ENCODE results near the gene ZNF311.

ZNF311 gene

GRCh38 chr6:29017428-29017802 lies 12.3 kb upstream of the ZNF311 start:
- no peak overlapping the region for H3K4ac ChIP-seq (ENCODE audit: low read depth in 1 of 2, low read length in 2 of 2)
- H2AK5ac ChIP-seq (ENCODE audit: low read length, severe bottlenecking) = no peak overlapping the region
- WGBS = 18% methylated on average over 1 of the region's 3 CpGs
- H4K8ac ChIP-seq (ENCODE audit: low read length) = no peak overlapping the region
- H3K4me3 ChIP-seq (ENCODE audit: insufficient read depth in 1 of 2, low read depth in 1 of 2, low read length in 2 of 2) = peak overlapping the region in 1 of 2 experiments; percentile 95
- no peak overlapping the region for H4K91ac ChIP-seq (ENCODE audit: low read length)
- H3K27ac ChIP-seq (ENCODE audit: low read length, poor library complexity, severe bottlenecking) = no peak overlapping the region
- no peak overlapping the region for H3K4me2 ChIP-seq (ENCODE audit: low read length, poor library complexity, severe bottlenecking)
- H2BK15ac ChIP-seq (ENCODE audit: low read depth, poor library complexity, severe bottlenecking) = no peak overlapping the region
- no peak for DNase-seq
- no peak overlapping the region for H3K9ac ChIP-seq (ENCODE audit: low read length)
- no peaks in the 10 kb centered on the region for H3K4me1 ChIP-seq (ENCODE audit: control insufficient read depth, insufficient read depth, low read depth, low read length)
- no peak overlapping the region for H3K18ac ChIP-seq (ENCODE audit: low read depth in 1 of 2, low read length in 2 of 2)
- H3K36me3 ChIP-seq (ENCODE audit: control insufficient read depth in 1 of 2, insufficient read depth in 2 of 2, low read depth in 1 of 2, low read length in 2 of 2) = no peaks in the 10 kb centered on the region
- H2BK5ac ChIP-seq (ENCODE audit: low read depth, low read length, poor library complexity, severe bottlenecking) = no peak overlapping the region
- no peak overlapping the region for H2AFZ ChIP-seq (ENCODE audit: low read depth, low read length)
- H3K79me1 ChIP-seq (replicated peaks; ENCODE audit: low read length, poor library complexity, severe bottlenecking) = no peaks in the 10 kb centered on the region
- no peak overlapping the region for H3K23ac ChIP-seq (ENCODE audit: low read length in 2 of 2)
- peaks cover 6 to 27% of the 10 kb centered on the region in 2 experiments for H3K27me3 ChIP-seq (ENCODE audit: control insufficient read depth in 1 of 2, insufficient read depth in 1 of 2, low read length in 2 of 2)
- H3K14ac ChIP-seq (ENCODE audit: low read length in 2 of 2) = no peak overlapping the region
- H2BK120ac ChIP-seq (ENCODE audit: low read depth, low read length) = no peak overlapping the region
- H2BK12ac ChIP-seq (ENCODE audit: low read length in 2 of 2) = no peak overlapping the region
- H3K9me3 ChIP-seq (ENCODE audit: control insufficient read depth, low read length) = no peaks in the 10 kb centered on the region

- no peaks in the 10 kb centered on the region for H3K4me1 ChIP-seq (ENCODE audit: control insufficient read depth, insufficient read depth, low read depth, low read length)
- H3K36me3 ChIP-seq (ENCODE audit: control insufficient read depth in 1 of 2, insufficient read depth in 2 of 2, low read depth in 1 of 2, low read length in 2 of 2) = no peaks in the 10 kb centered on the region
- H2BK12ac ChIP-seq (ENCODE audit: low read length in 2 of 2) = no peak overlapping the region
- peak; percentile 80 for DNase-seq
- no peak overlapping the region for H3K4ac ChIP-seq (ENCODE audit: low read depth in 1 of 2, low read length in 2 of 2)
- no peak overlapping the region for H2BK5ac ChIP-seq (ENCODE audit: low read depth, low read length, poor library complexity, severe bottlenecking)
- H4K91ac ChIP-seq (ENCODE audit: low read length) = no peak overlapping the region
- H3K23ac ChIP-seq (ENCODE audit: low read length in 2 of 2) = no peak overlapping the region
- peaks cover 0 to 25% of the 10 kb centered on the region in 2 experiments for H3K27me3 ChIP-seq (ENCODE audit: control insufficient read depth in 1 of 2, insufficient read depth in 1 of 2, low read length in 2 of 2)
- WGBS = 2% methylated on average over 40 of the region's 41 CpGs
- peak overlapping the region; percentile 94 for H3K4me2 ChIP-seq (ENCODE audit: low read length, poor library complexity, severe bottlenecking)
- H2AK5ac ChIP-seq (ENCODE audit: low read length, severe bottlenecking) = no peak overlapping the region
- no peak overlapping the region for H2BK15ac ChIP-seq (ENCODE audit: low read depth, poor library complexity, severe bottlenecking)
- no peaks in the 10 kb centered on the region for H3K9me3 ChIP-seq (ENCODE audit: control insufficient read depth, low read length)
- peak overlapping the region in 1 of 2 experiments; percentile 65 for H3K14ac ChIP-seq (ENCODE audit: low read length in 2 of 2)
- peak overlapping the region; percentile 98 for H2AFZ ChIP-seq (ENCODE audit: low read depth, low read length)
- H3K27ac ChIP-seq (ENCODE audit: low read length, poor library complexity, severe bottlenecking) = no peak overlapping the region
- peak overlapping the region; percentile 45 to 95 for H3K4me3 ChIP-seq (ENCODE audit: insufficient read depth in 1 of 2, low read depth in 1 of 2, low read length in 2 of 2)
- H3K18ac ChIP-seq (ENCODE audit: low read depth in 1 of 2, low read length in 2 of 2) = peak overlapping the region in 1 of 2 experiments; percentile 73
- H4K8ac ChIP-seq (ENCODE audit: low read length) = no peak overlapping the region
- peak overlapping the region; percentile 75 for H3K9ac ChIP-seq (ENCODE audit: low read length)
- H3K79me1 ChIP-seq (replicated peaks; ENCODE audit: low read length, poor library complexity, severe bottlenecking) = no peaks in the 10 kb centered on the region
- H2BK120ac ChIP-seq (ENCODE audit: low read depth, low read length) = no peak overlapping the region
These were observed 11.7 kb upstream of the ZNF311 start for GRCh38 chr6:29016559-29017427.

- Histone ChIP-seq H3K18ac (ENCODE audit: low read depth in 1 of 2, low read length in 2 of 2) (no peak overlapping the region), H3K4me1 (ENCODE audit: control insufficient read depth, insufficient read depth, low read depth, low read length) (no peaks in the 10 kb centered on the region), H3K27me3 (ENCODE audit: control insufficient read depth in 1 of 2, insufficient read depth in 1 of 2, low read length in 2 of 2) (peaks cover 0 to 25% of the 10 kb centered on the region in 2 experiments), H3K9me3 (ENCODE audit: control insufficient read depth, low read length) (no peaks in the 10 kb centered on the region), H3K14ac (ENCODE audit: low read length in 2 of 2) (no peak overlapping the region), H2BK15ac (ENCODE audit: low read depth, poor library complexity, severe bottlenecking) (no peak overlapping the region), H3K36me3 (ENCODE audit: control insufficient read depth in 1 of 2, insufficient read depth in 2 of 2, low read depth in 1 of 2, low read length in 2 of 2) (no peaks in the 10 kb centered on the region), H2BK5ac (ENCODE audit: low read depth, low read length, poor library complexity, severe bottlenecking) (no peak overlapping the region), H3K9ac (ENCODE audit: low read length) (no peak overlapping the region), H3K23ac (ENCODE audit: low read length in 2 of 2) (no peak overlapping the region), H3K79me1 (replicated peaks; ENCODE audit: low read length, poor library complexity, severe bottlenecking) (no peaks in the 10 kb centered on the region), H2BK12ac (ENCODE audit: low read length in 2 of 2) (no peak overlapping the region), H2AK5ac (ENCODE audit: low read length, severe bottlenecking) (no peak overlapping the region), H4K91ac (ENCODE audit: low read length) (no peak overlapping the region), H4K8ac (ENCODE audit: low read length) (no peak overlapping the region), H3K4me2 (ENCODE audit: low read length, poor library complexity, severe bottlenecking) (no peak overlapping the region), H2AFZ (ENCODE audit: low read depth, low read length) (no peak overlapping the region), H3K4ac (ENCODE audit: low read depth in 1 of 2, low read length in 2 of 2) (no peak overlapping the region), H2BK120ac (ENCODE audit: low read depth, low read length) (no peak overlapping the region), H3K4me3 (ENCODE audit: insufficient read depth in 1 of 2, low read depth in 1 of 2, low read length in 2 of 2) (peak overlapping the region in 1 of 2 experiments; percentile 61), H3K27ac (ENCODE audit: low read length, poor library complexity, severe bottlenecking) (no peak overlapping the region)
- WGBS = 97% methylated on average over 78 of the region's 79 CpGs
- DNase-seq = no peak
These were observed 9.9 kb upstream of the ZNF311 start for GRCh38 chr6:29014729-29015608.

GRCh38 chr6:29011276-29011734 lies 6.2 kb upstream of the ZNF311 start:
- H3K79me1 ChIP-seq (replicated peaks; ENCODE audit: low read length, poor library complexity, severe bottlenecking) = no peaks in the 10 kb centered on the region
- peak; percentile 53 for DNase-seq

More at GRCh38 chr6:29011276-29011734, 6.2 kb upstream of the ZNF311 start:
- Histone ChIP-seq H3K14ac (ENCODE audit: low read length in 2 of 2) (no peak overlapping the region), H2AFZ (ENCODE audit: low read depth, low read length) (peak overlapping the region; percentile 97), H2BK5ac (ENCODE audit: low read depth, low read length, poor library complexity, severe bottlenecking) (peak overlapping the region; percentile 44), H3K9ac (ENCODE audit: low read length) (peak overlapping the region; percentile 86), H3K4me2 (ENCODE audit: low read length, poor library complexity, severe bottlenecking) (peak overlapping the region; percentile 94), H4K91ac (ENCODE audit: low read length) (no peak overlapping the region), H2BK120ac (ENCODE audit: low read depth, low read length) (no peak overlapping the region), H3K27me3 (ENCODE audit: control insufficient read depth in 1 of 2, insufficient read depth in 1 of 2, low read length in 2 of 2) (peaks cover 0 to 25% of the 10 kb centered on the region in 2 experiments), H3K4ac (ENCODE audit: low read depth in 1 of 2, low read length in 2 of 2) (no peak overlapping the region), H2BK12ac (ENCODE audit: low read length in 2 of 2) (no peak overlapping the region), H3K36me3 (ENCODE audit: control insufficient read depth in 1 of 2, insufficient read depth in 2 of 2, low read depth in 1 of 2, low read length in 2 of 2) (no peaks in the 10 kb centered on the region), H3K27ac (ENCODE audit: low read length, poor library complexity, severe bottlenecking) (no peak overlapping the region), H2BK15ac (ENCODE audit: low read depth, poor library complexity, severe bottlenecking) (no peak overlapping the region), H3K18ac (ENCODE audit: low read depth in 1 of 2, low read length in 2 of 2) (peak overlapping the region in 1 of 2 experiments; percentile 24), H2AK5ac (ENCODE audit: low read length, severe bottlenecking) (no peak overlapping the region), H3K4me1 (ENCODE audit: control insufficient read depth, insufficient read depth, low read depth, low read length) (no peaks in the 10 kb centered on the region), H3K23ac (ENCODE audit: low read length in 2 of 2) (no peak overlapping the region), H3K9me3 (ENCODE audit: control insufficient read depth, low read length) (no peaks in the 10 kb centered on the region), H3K4me3 (ENCODE audit: insufficient read depth in 1 of 2, low read depth in 1 of 2, low read length in 2 of 2) (peak overlapping the region; percentile 86 to 87), H4K8ac (ENCODE audit: low read length) (no peak overlapping the region)
- WGBS = 3% methylated on average over 16 of the region's 30 CpGs

All from mesenchymal stem cell (in vitro differentiated cells and primary cell).